GM23248 (cell line): ENCODE measurements around the gene TLCD2.

Experiments used
- EZH2 ChIP-seq: fragments of 200-600 bp; sonication (generic); IDR thresholded peaks from 2 replicates; pipeline ENCODE4 v1.6.1; 2018; ENCODE audit warnings: antibody characterized with exemption, mild to moderate bottlenecking; ENCODE audit not compliant: insufficient read depth, poor library complexity, severe bottlenecking
- EZH2phosphoT487 ChIP-seq: fragments of 200-600 bp; sonication (generic); IDR thresholded peaks from 2 replicates; pipeline ENCODE4 v1.6.1; 2018; ENCODE audit warnings: antibody characterized with exemption, moderate library complexity, mild to moderate bottlenecking, low read depth; ENCODE audit not compliant: insufficient read depth

DNA sequence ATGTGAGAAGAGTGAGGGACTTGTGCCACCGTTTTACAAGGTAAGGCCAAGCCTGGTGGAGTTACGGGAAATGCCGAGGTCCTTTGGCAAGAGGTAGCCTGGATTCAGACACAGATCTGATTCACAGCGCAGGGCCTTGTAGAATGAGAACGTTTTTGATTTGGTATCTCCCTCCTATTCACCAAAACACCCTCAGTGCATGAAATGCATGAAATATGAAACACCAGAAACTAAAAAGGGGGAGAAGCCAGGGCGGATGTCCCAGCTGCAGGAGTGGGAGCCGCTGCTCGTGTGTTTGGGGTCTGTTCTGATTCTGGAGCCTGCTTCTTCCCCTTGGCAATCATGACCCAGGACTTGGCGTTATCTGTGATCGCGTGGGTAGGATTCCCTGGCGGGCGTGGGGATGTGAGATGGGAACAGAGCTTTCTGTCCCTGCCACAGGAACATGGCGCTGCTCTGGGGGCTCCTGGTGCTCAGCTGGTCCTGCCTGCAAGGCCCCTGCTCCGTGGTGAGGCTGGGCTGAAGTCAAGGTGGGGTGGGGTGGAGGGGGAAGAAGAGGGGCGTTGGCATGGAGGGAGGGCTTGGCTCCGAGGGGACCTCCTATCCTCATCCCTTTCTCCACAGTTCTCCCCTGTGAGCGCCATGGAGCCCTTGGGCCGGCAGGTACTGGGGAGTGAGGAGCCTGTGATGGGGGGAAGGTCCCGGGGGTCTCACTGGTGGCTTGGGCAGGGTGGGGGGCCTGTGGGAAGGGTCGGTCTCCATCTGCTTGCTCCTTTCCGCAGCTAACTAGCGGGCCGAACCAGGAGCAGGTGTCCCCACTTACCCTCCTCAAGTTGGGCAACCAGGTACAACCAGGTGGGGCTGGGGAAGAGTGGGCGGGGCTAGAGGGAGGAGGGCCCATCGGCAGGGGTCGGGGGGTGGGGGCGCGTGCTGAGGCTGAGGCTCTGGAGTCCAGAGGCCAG, 34.7 kb upstream of the TLCD2 start:
- no peak for TF ChIP-seq EZH2phosphoT487
- TF ChIP-seq EZH2, result no peak
